GM12878 (cell line): ENCODE measurements around the gene PSMC4. TPM values are rescaled to one million over a fixed set of nuclear protein-coding genes. Genes with fewer than 3 reads are reported as not detected.

Source experiments
- CBFB ChIP-seq: IDR thresholded peaks from 2 replicates; pipeline ENCODE4 v1.6.1; 2016; ENCODE audit warnings: antibody characterized with exemption, low read depth
- CREM ChIP-seq: IDR thresholded peaks from 2 replicates; pipeline ENCODE4 v1.6.1; 2014; ENCODE audit warnings: antibody characterized with exemption, low read depth
- DPF2 ChIP-seq: fragments of 450-650 bp; IDR thresholded peaks from 2 replicates; pipeline ENCODE4 v1.6.1; 2017; ENCODE audit warnings: mild to moderate bottlenecking
- E4F1 ChIP-seq: fragments of 450-650 bp; IDR thresholded peaks from 2 replicates; pipeline ENCODE4 v1.6.1; 2018; ENCODE audit warnings: borderline replicate concordance, mild to moderate bottlenecking; ENCODE audit not compliant: partially characterized antibody
- ELK1 ChIP-seq: IDR thresholded peaks from 2 replicates; pipeline ENCODE4 v1.6.1; 2012; ENCODE audit warnings: low read depth, low read length, improper control_type of control experiment
- ETV6 ChIP-seq, 2 experiments: fragments of 450-650 bp in 1 of 2; IDR thresholded peaks in 1 of 2; conservative IDR thresholded peaks in 1 of 2; 2 replicates each; pipeline ENCODE4 v1.6.1; 2014; ENCODE audit warnings: antibody characterized with exemption in 1 of 2, borderline replicate concordance in 1 of 2, low read depth in 1 of 2, mild to moderate bottlenecking in 1 of 2, moderate library complexity in 1 of 2
- GABPA ChIP-seq: IDR thresholded peaks from 2 replicates; pipeline ENCODE4 v1.6.1; 2014; ENCODE audit warnings: antibody characterized with exemption, low read depth, mild to moderate bottlenecking, inconsistent platforms
- HSF1 ChIP-seq: fragments of 150-350 bp; IDR thresholded peaks from 2 replicates; pipeline ENCODE4 v1.6.1; 2014; ENCODE audit warnings: mild to moderate bottlenecking, low read depth, low read length
- IRF3 ChIP-seq: fragments of 450-650 bp; IDR thresholded peaks from 2 replicates; pipeline ENCODE4 v1.6.1; 2014; ENCODE audit warnings: mild to moderate bottlenecking
- IRF4 ChIP-seq: IDR thresholded peaks from 2 replicates; pipeline ENCODE4 v1.6.1; 2011; ENCODE audit warnings: low read depth, low read length
- KLF5 ChIP-seq: fragments of 450-650 bp; IDR thresholded peaks from 2 replicates; pipeline ENCODE4 v1.6.1; 2014; ENCODE audit warnings: mild to moderate bottlenecking; ENCODE audit not compliant: partially characterized antibody
- LARP7 ChIP-seq: fragments of 450-650 bp; IDR thresholded peaks from 2 replicates; pipeline ENCODE4 v1.6.1; 2017; ENCODE audit warnings: mild to moderate bottlenecking
- NFXL1 ChIP-seq: fragments of 450-650 bp; IDR thresholded peaks from 2 replicates; pipeline ENCODE4 v1.6.1; 2017; ENCODE audit warnings: antibody characterized with exemption, mild to moderate bottlenecking, borderline replicate concordance
- PAX5 ChIP-seq: IDR thresholded peaks from 2 replicates; pipeline ENCODE4 v1.6.1; 2011; ENCODE audit warnings: low read depth, low read length, borderline replicate concordance
- POLR2AphosphoS2 ChIP-seq: IDR thresholded peaks from 2 replicates; pipeline ENCODE4 v1.6.1; 2011; ENCODE audit warnings: low read depth, mild to moderate bottlenecking, low read length, improper control_type of control experiment, moderate library complexity
- RBBP5 ChIP-seq: fragments of 200-600 bp; sonication (generic); conservative IDR thresholded peaks from 2 replicates; pipeline ENCODE4 v1.6.1; 2016
- SIX5 ChIP-seq: IDR thresholded peaks from 2 replicates; pipeline ENCODE4 v1.6.1; 2011; ENCODE audit warnings: mild to moderate bottlenecking, low read depth, low read length, moderate library complexity; ENCODE audit not compliant: severe bottlenecking
- SPI1 ChIP-seq: IDR thresholded peaks from 2 replicates; pipeline ENCODE4 v1.6.1; 2011; ENCODE audit warnings: low read depth, mild to moderate bottlenecking, low read length, moderate library complexity, borderline replicate concordance; ENCODE audit not compliant: insufficient read depth
- STAT3 ChIP-seq: IDR thresholded peaks from 2 replicates; pipeline ENCODE4 v1.6.1; 2011; ENCODE audit warnings: low read depth, low read length, improper control_type of control experiment
- YY1 ChIP-seq: IDR thresholded peaks from 2 replicates; pipeline ENCODE4 v1.6.1; 2011; ENCODE audit warnings: low read depth, mild to moderate bottlenecking, low read length
- ZBTB11 ChIP-seq: fragments of 450-650 bp; formaldehyde crosslinking; IDR thresholded peaks from 2 replicates; pipeline ENCODE4 v1.5.0; 2022; ENCODE audit warnings: mild to moderate bottlenecking, missing genetic modification characterization
- polyA plus RNA-seq, 11 experiments: library from polyadenylated mRNA; depleted of rRNA in 4 of 11; unstranded in 6 of 11; stranded (reverse) in 5 of 11; fragments of >200 nt; fragmentation: Nextera tagmentation in 4 of 11; fragmentation: Illumina TruSeq in 1 of 11; extraction: Ambion mirVana in 4 of 11; extraction: Trizol in 1 of 11; gene quantifications; 1 replicate in 1 of 11; 2 replicates in 10 of 11; pipeline versions ENCODE4 v1.2.1 to v1.2.3, GENCODE V29; 2011 to 2016; ENCODE audit warnings: inconsistent platforms in 2 of 11, missing spikeins in 2 of 11, low read depth in 1 of 11
- total RNA-seq, 4 experiments: library from RNA; depleted of rRNA in 3 of 4; stranded (reverse); fragments of >200 nt in 3 of 4; fragmentation: Illumina TruSeq in 1 of 4; extraction: Trizol in 1 of 4; gene quantifications; 2 replicates each; pipeline versions ENCODE4 v1.2.1 to v1.2.3, GENCODE V29; 2013 to 2021

Gene PSMC4
- total and polyA plus RNA-seq, 10 of the 15 experiments (the other 5 are each of a cell fraction or from before 2014, with no cell fraction given): 55.2 to 328 (median 127) TPM

- TF ChIP-seq LARP7: peak; percentile 51
- peak; percentile 97 for TF ChIP-seq CREM
- TF ChIP-seq CBFB: peak; percentile 74
- peak; percentile 89 for TF ChIP-seq YY1
- no peak for TF ChIP-seq KLF5
- TF ChIP-seq IRF3: no peak
- peak; percentile 96 for TF ChIP-seq SIX5
- TF ChIP-seq IRF4: 0 out of 2 replicates have a peak, but pooled peaks have one; percentile 34
- no peak for TF ChIP-seq STAT3
- 0 out of 2 replicates have a peak, but pooled peaks have one; percentile 31 for TF ChIP-seq PAX5
- no peak for TF ChIP-seq RBBP5
- TF ChIP-seq GABPA: peak; percentile 97
- no peak for TF ChIP-seq ETV6 (conservative IDR thresholded peaks at IDR 0.05 in 1 of 2, IDR thresholded peaks at IDR 0.05 in 1 of 2; ENCODE audit: borderline replicate concordance in 1 of 2, low read depth in 1 of 2)
- TF ChIP-seq E4F1: no peak
- TF ChIP-seq HSF1: peak; percentile 62; the same call in 1 of the 2 replicates
- TF ChIP-seq DPF2: no peak
- TF ChIP-seq ZBTB11 (CRISPR knock-in tag): no peak
- peak; percentile 71; the same call in 1 of the 2 replicates for TF ChIP-seq ELK1
- peak; percentile 88; the same call in 1 of the 2 replicates for TF ChIP-seq POLR2AphosphoS2
- TF ChIP-seq NFXL1: no peak
- TF ChIP-seq SPI1: no peak
These were observed at the start of gene PSMC4 (continued) for GRCh38 chr19:39970675-39971379.
